ENCODE measurements around the gene SNAP23.

Gene SNAP23

GRCh38 chr15:42575188-42576039 lies 80.0 kb downstream of the SNAP23 start, which contains the start of gene STARD9:
TSS of gene STARD9 (plus strand) at chr15:42575606. CDS start at chr15:42575716, 110 bp downstream.
- peak; percentile 91 for DNase-seq (ENCODE audit: low read depth)

DNA sequence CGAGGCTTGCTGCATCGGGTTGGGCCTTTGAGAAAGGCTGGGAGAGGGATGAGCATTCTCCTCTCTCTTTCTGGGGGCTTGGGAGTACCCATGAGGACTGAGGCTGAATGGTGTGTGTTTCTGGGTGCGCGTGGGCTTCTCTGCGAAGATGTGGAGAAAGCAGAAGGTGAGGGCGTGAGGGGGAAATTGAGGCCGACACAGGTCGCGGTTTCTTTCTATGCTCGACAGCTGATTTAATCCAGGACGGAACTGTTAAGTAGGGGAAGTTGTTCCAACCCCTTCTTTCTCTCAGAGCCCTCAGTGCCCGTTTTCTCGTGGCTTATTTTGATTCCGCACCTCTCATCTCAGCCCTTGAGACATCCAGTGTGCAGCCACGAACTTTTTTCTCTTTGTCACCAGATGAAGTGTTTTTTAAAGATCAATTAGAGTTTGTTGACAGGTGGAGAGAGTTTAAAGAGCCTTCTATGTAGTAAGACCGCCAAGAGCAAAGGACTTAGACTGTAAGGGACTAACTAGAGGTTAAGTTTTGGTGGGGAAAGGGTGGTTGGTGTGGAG lies 80.7 kb downstream of the SNAP23 start:
- no peak for DNase-seq (ENCODE audit: low read depth)

- no peak for DNase-seq (ENCODE audit: low read depth)
Measured at GRCh38 chr15:42576776-42577175, 81.3 kb downstream of the SNAP23 start.

- no peak for DNase-seq (ENCODE audit: low read depth)
Measured at GRCh38 chr15:42577514-42578031, 82.1 kb downstream of the SNAP23 start.

- DNase-seq (ENCODE audit: low read depth) = no peak
Measured at GRCh38 chr15:42578984-42579537, 83.6 kb downstream of the SNAP23 start.

GRCh38 chr15:42581272-42581730 lies 85.9 kb downstream of the SNAP23 start:
- peak; percentile 68 for DNase-seq (ENCODE audit: low read depth)

All from activated T-cell treated with anti-CD3 and anti-CD28 coated beads for 1 hour (primary cell).